AG08395 (cell line): Measurements from ENCODE around the gene TCF15.

Source experiments
- DNase-seq: peaks from one replicate; pipeline ENCODE4 v3.0.0; 2012; ENCODE audit warnings: mixed read lengths, low spot score

TCF15 gene

GRCh38 chr20:610130-611046 lies at the start of gene TCF15:
Gene TCF15, minus strand, starts transcription at chr20:610309. Its CDS starts 72 bp downstream, at chr20:610237.
- DNase-seq: peak; percentile 17

- no peak for DNase-seq
Measured at GRCh38 chr20:658731-659291, 48.7 kb upstream of the TCF15 start.

- no peak for DNase-seq
Measured at GRCh38 chr20:658202-658601, 48.1 kb upstream of the TCF15 start.

- DNase-seq: no peak
Measured at GRCh38 chr20:655726-656624, 45.9 kb upstream of the TCF15 start.

GRCh38 chr20:654417-654750 lies 44.3 kb upstream of the TCF15 start:
- no peak for DNase-seq

- no peak for DNase-seq
Measured at GRCh38 chr20:653590-654416, 43.7 kb upstream of the TCF15 start.

GRCh38 chr20:653110-653589 lies 43.0 kb upstream of the TCF15 start, which contains the start of gene SRXN1:
Gene SRXN1, minus strand, starts transcription at chr20:653200. Its CDS starts 15 bp downstream, at chr20:653185.
- peak; percentile 96 for DNase-seq

- no peak for DNase-seq
Measured at GRCh38 chr20:652615-653109, 42.6 kb upstream of the TCF15 start.

- no peak for DNase-seq
Measured at GRCh38 chr20:651713-652614, 41.9 kb upstream of the TCF15 start.

GRCh38 chr20:650954-651353 lies 40.8 kb upstream of the TCF15 start:
- no peak for DNase-seq

- DNase-seq: no peak
Measured at GRCh38 chr20:650281-650680, 40.2 kb upstream of the TCF15 start.

GRCh38 chr20:647479-648019 lies 37.4 kb upstream of the TCF15 start:
- no peak for DNase-seq

GRCh38 chr20:646868-647233 lies 36.7 kb upstream of the TCF15 start:
- no peak for DNase-seq

GRCh38 chr20:646107-646867 lies 36.2 kb upstream of the TCF15 start:
- DNase-seq: no peak

GRCh38 chr20:645318-646106 lies 35.4 kb upstream of the TCF15 start:
- DNase-seq: peak; percentile 83

- no peak for DNase-seq
Measured at GRCh38 chr20:644692-645317, 34.7 kb upstream of the TCF15 start.

GRCh38 chr20:642398-643174 lies 32.5 kb upstream of the TCF15 start:
- no peak for DNase-seq
